Frontal cortex (tissue), 4 donors: ENCODE measurements around the gene PCNX2. TPM values are rescaled to one million over a fixed set of nuclear protein-coding genes. Genes with fewer than 3 reads are reported as not detected.

Source experiments
- DNase-seq, 2 donors: peaks; one replicate each; pipeline ENCODE4 v3.0.0; 2012; ENCODE audit warnings: low spot score in 2 of 2
- FAIRE-seq: peaks from 2 replicates; lab custom pipeline; 2012; peaks lifted over from hg19 to GRCh38; lab: Jason Lieb, UNC
- total RNA-seq: library from RNA; depleted of rRNA; stranded (reverse); fragments of >200 nt; gene quantifications from one replicate; pipeline ENCODE4 v1.2.3, GENCODE V29; 2014
- donor health status: control.
- donor health status: control.
- donor health status: control.

Gene PCNX2
- total RNA-seq, 1 donor from 2014 or later, result 228 TPM

- peak; percentile 45 for FAIRE-seq
- DNase-seq, result peak; percentile 16 to 59
Measured at GRCh38 chr1:233240829-233241682, 54.5 kb downstream of the PCNX2 start.

GRCh38 chr1:233240371-233240770 is 55.2 kb downstream of the PCNX2 start:
- FAIRE-seq, result no peak

GRCh38 chr1:233238884-233239431 is 56.6 kb downstream of the PCNX2 start:
- DNase-seq (no peak), FAIRE-seq (no peak)

More at GRCh38 chr1:233240371-233240770, 55.2 kb downstream of the PCNX2 start:
- no peak for DNase-seq

GRCh38 chr1:233237647-233238046 is 57.9 kb downstream of the PCNX2 start:
- FAIRE-seq, result no peak
- DNase-seq, result no peak

GRCh38 chr1:233233508-233234040 is 62.0 kb downstream of the PCNX2 start:
- FAIRE-seq (no peak), DNase-seq (no peak)

GRCh38 chr1:233230011-233230410 is 65.5 kb downstream of the PCNX2 start:
- FAIRE-seq (no peak), DNase-seq (no peak)

GRCh38 chr1:233229288-233229687 is 66.2 kb downstream of the PCNX2 start:
- DNase-seq, result no peak
- FAIRE-seq, result no peak

GRCh38 chr1:233227930-233228465 is 67.5 kb downstream of the PCNX2 start:
- DNase-seq, result no peak
- no peak for FAIRE-seq

- FAIRE-seq (no peak), DNase-seq (no peak)
Measured at GRCh38 chr1:233224311-233224710, 71.2 kb downstream of the PCNX2 start.

GRCh38 chr1:233217832-233218231 is 77.7 kb downstream of the PCNX2 start:
- DNase-seq (no peak), FAIRE-seq (no peak)

GRCh38 chr1:233216009-233216408 is 79.5 kb downstream of the PCNX2 start:
- DNase-seq (no peak), FAIRE-seq (no peak)

- no peak for DNase-seq
- FAIRE-seq, result no peak
Measured at GRCh38 chr1:233215135-233215760, 80.3 kb downstream of the PCNX2 start.

- DNase-seq, result no peak
- no peak for FAIRE-seq
Measured at GRCh38 chr1:233211595-233211994, 83.9 kb downstream of the PCNX2 start.

- DNase-seq, result no peak
- no peak for FAIRE-seq
Measured at GRCh38 chr1:233211106-233211505, 84.4 kb downstream of the PCNX2 start.

- no peak for FAIRE-seq
- no peak for DNase-seq
Measured at GRCh38 chr1:233209481-233209880, 86.0 kb downstream of the PCNX2 start.

GRCh38 chr1:233208687-233209086 is 86.8 kb downstream of the PCNX2 start:
- peak; percentile 93 for FAIRE-seq

GRCh38 chr1:233197940-233198339 is 97.6 kb downstream of the PCNX2 start:
- FAIRE-seq (no peak), DNase-seq (no peak)

More at GRCh38 chr1:233208687-233209086, 86.8 kb downstream of the PCNX2 start:
- no peak for DNase-seq

- DNase-seq (no peak), FAIRE-seq (no peak)
Measured at GRCh38 chr1:233193741-233194140, 101.8 kb downstream of the PCNX2 start.

GRCh38 chr1:233190987-233191386 is 104.5 kb downstream of the PCNX2 start:
- DNase-seq (no peak), FAIRE-seq (no peak)

- FAIRE-seq, result no peak
- DNase-seq, result no peak
Measured at GRCh38 chr1:233189526-233189925, 106.0 kb downstream of the PCNX2 start.
